ENCODE results near the gene HIRA. TPM values are rescaled to one million over a fixed set of nuclear protein-coding genes. Genes with fewer than 3 reads are reported as not detected.

HIRA gene
- total RNA-seq, 1 experiment from 2014 or later, result 20.0 TPM

GRCh38 chr22:19412478-19412877 lies 19.1 kb downstream of the HIRA start:
- no peaks in the 10 kb centered on the region for H3K27me3 ChIP-seq (ENCODE audit: low read length)
- no peak overlapping the region for H3K4me3 ChIP-seq (ENCODE audit: low read length)
- H3K9me2 ChIP-seq (replicated peaks; ENCODE audit: insufficient read depth, low read length), result no peaks in the 10 kb centered on the region
- H3K79me2 ChIP-seq (ENCODE audit: low read length), result peaks cover 75% of the 10 kb centered on the region
- H3K27ac ChIP-seq (ENCODE audit: low read length), result no peak overlapping the region
- DNase-seq, result no peak
- H3K4me1 ChIP-seq (ENCODE audit: low read length), result no peaks in the 10 kb centered on the region
- H4K20me1 ChIP-seq (ENCODE audit: insufficient read depth, low read depth, low read length), result peaks cover 25% of the 10 kb centered on the region
- no peak overlapping the region for H2AFZ ChIP-seq (ENCODE audit: low read length)
- H3K36me3 ChIP-seq (ENCODE audit: insufficient read depth, low read length), result peaks cover 18% of the 10 kb centered on the region; the same call in 1 of the 2 replicates
- no peak overlapping the region for H3K4me2 ChIP-seq (ENCODE audit: low read depth, low read length, poor library complexity, severe bottlenecking)
- no peaks in the 10 kb centered on the region for H3K9me3 ChIP-seq (ENCODE audit: low read length)
- H3K9ac ChIP-seq (ENCODE audit: low read length), result no peak overlapping the region

GRCh38 chr22:19411690-19412045 lies 19.9 kb downstream of the HIRA start:
- H4K20me1 ChIP-seq (ENCODE audit: insufficient read depth, low read depth, low read length), result peaks cover 25% of the 10 kb centered on the region
- H3K4me2 ChIP-seq (ENCODE audit: low read depth, low read length, poor library complexity, severe bottlenecking), result no peak overlapping the region
- no peaks in the 10 kb centered on the region for H3K27me3 ChIP-seq (ENCODE audit: low read length)
- no peak overlapping the region for H3K27ac ChIP-seq (ENCODE audit: low read length)
- H2AFZ ChIP-seq (ENCODE audit: low read length), result no peak overlapping the region
- DNase-seq, result no peak
- H3K9ac ChIP-seq (ENCODE audit: low read length), result no peak overlapping the region
- no peak overlapping the region for H3K4me3 ChIP-seq (ENCODE audit: low read length)
- H3K9me3 ChIP-seq (ENCODE audit: low read length), result no peaks in the 10 kb centered on the region
- no peaks in the 10 kb centered on the region for H3K9me2 ChIP-seq (replicated peaks; ENCODE audit: insufficient read depth, low read length)
- peaks cover 73% of the 10 kb centered on the region for H3K79me2 ChIP-seq (ENCODE audit: low read length)
- peaks cover 24% of the 10 kb centered on the region; the same call in 1 of the 2 replicates for H3K36me3 ChIP-seq (ENCODE audit: insufficient read depth, low read length)
- H3K4me1 ChIP-seq (ENCODE audit: low read length), result no peaks in the 10 kb centered on the region

GRCh38 chr22:19410941-19411689 lies 20.4 kb downstream of the HIRA start:
- Histone ChIP-seq H3K27ac (ENCODE audit: low read length) (no peak overlapping the region), H3K9me2 (replicated peaks; ENCODE audit: insufficient read depth, low read length) (no peaks in the 10 kb centered on the region), H2AFZ (ENCODE audit: low read length) (no peak overlapping the region), H3K9ac (ENCODE audit: low read length) (no peak overlapping the region), H3K36me3 (ENCODE audit: insufficient read depth, low read length) (peaks cover 30% of the 10 kb centered on the region; the same call in 1 of the 2 replicates), H3K4me2 (ENCODE audit: low read depth, low read length, poor library complexity, severe bottlenecking) (no peak overlapping the region), H3K9me3 (ENCODE audit: low read length) (no peaks in the 10 kb centered on the region), H3K4me3 (ENCODE audit: low read length) (no peak overlapping the region), H4K20me1 (ENCODE audit: insufficient read depth, low read depth, low read length) (peaks cover 25% of the 10 kb centered on the region), H3K79me2 (ENCODE audit: low read length) (peaks cover 67% of the 10 kb centered on the region), H3K27me3 (ENCODE audit: low read length) (no peaks in the 10 kb centered on the region), H3K4me1 (ENCODE audit: low read length) (no peaks in the 10 kb centered on the region)
- DNase-seq, result no peak

GRCh38 chr22:19407649-19408606 lies 23.6 kb downstream of the HIRA start:
- H3K4me2 ChIP-seq (ENCODE audit: low read depth, low read length, poor library complexity, severe bottlenecking), result no peak overlapping the region
- peaks cover 48% of the 10 kb centered on the region for H3K79me2 ChIP-seq (ENCODE audit: low read length)
- no peak overlapping the region for H2AFZ ChIP-seq (ENCODE audit: low read length)
- H3K27me3 ChIP-seq (ENCODE audit: low read length), result no peaks in the 10 kb centered on the region
- H3K9me3 ChIP-seq (ENCODE audit: low read length), result no peaks in the 10 kb centered on the region
- no peaks in the 10 kb centered on the region for H3K9me2 ChIP-seq (replicated peaks; ENCODE audit: insufficient read depth, low read length)
- peaks cover 21% of the 10 kb centered on the region for H4K20me1 ChIP-seq (ENCODE audit: insufficient read depth, low read depth, low read length)
- H3K9ac ChIP-seq (ENCODE audit: low read length), result no peak overlapping the region
- DNase-seq, result no peak
- no peak overlapping the region for H3K27ac ChIP-seq (ENCODE audit: low read length)
- no peak overlapping the region for H3K4me3 ChIP-seq (ENCODE audit: low read length)
- H3K4me1 ChIP-seq (ENCODE audit: low read length), result no peaks in the 10 kb centered on the region
- peaks cover 51% of the 10 kb centered on the region; the same call in 1 of the 2 replicates for H3K36me3 ChIP-seq (ENCODE audit: insufficient read depth, low read length)

- Histone ChIP-seq H3K4me2 (ENCODE audit: low read depth, low read length, poor library complexity, severe bottlenecking) (no peak overlapping the region), H3K9me2 (replicated peaks; ENCODE audit: insufficient read depth, low read length) (no peaks in the 10 kb centered on the region), H4K20me1 (ENCODE audit: insufficient read depth, low read depth, low read length) (peaks cover 11% of the 10 kb centered on the region; the same call in 1 of the 2 replicates), H3K4me1 (ENCODE audit: low read length) (no peaks in the 10 kb centered on the region), H3K9me3 (ENCODE audit: low read length) (no peaks in the 10 kb centered on the region), H3K27me3 (ENCODE audit: low read length) (no peaks in the 10 kb centered on the region), H3K4me3 (ENCODE audit: low read length) (no peak overlapping the region), H3K79me2 (ENCODE audit: low read length) (peaks cover 40% of the 10 kb centered on the region), H3K36me3 (ENCODE audit: insufficient read depth, low read length) (peaks cover 59% of the 10 kb centered on the region; the same call in 1 of the 2 replicates), H3K9ac (ENCODE audit: low read length) (no peak overlapping the region), H2AFZ (ENCODE audit: low read length) (no peak overlapping the region), H3K27ac (ENCODE audit: low read length) (no peak overlapping the region)
- DNase-seq, result no peak
Observed at GRCh38 chr22:19406846-19407245, 24.7 kb downstream of the HIRA start.

GRCh38 chr22:19406281-19406811 lies 25.2 kb downstream of the HIRA start:
- Histone ChIP-seq H3K9ac (ENCODE audit: low read length) (no peak overlapping the region), H3K4me1 (ENCODE audit: low read length) (no peaks in the 10 kb centered on the region), H3K4me3 (ENCODE audit: low read length) (no peak overlapping the region), H3K79me2 (ENCODE audit: low read length) (peaks cover 35% of the 10 kb centered on the region), H3K27me3 (ENCODE audit: low read length) (no peaks in the 10 kb centered on the region), H3K9me2 (replicated peaks; ENCODE audit: insufficient read depth, low read length) (no peaks in the 10 kb centered on the region), H3K4me2 (ENCODE audit: low read depth, low read length, poor library complexity, severe bottlenecking) (no peak overlapping the region), H4K20me1 (ENCODE audit: insufficient read depth, low read depth, low read length) (peaks cover 6% of the 10 kb centered on the region; the same call in 1 of the 2 replicates), H3K9me3 (ENCODE audit: low read length) (no peaks in the 10 kb centered on the region), H3K36me3 (ENCODE audit: insufficient read depth, low read length) (peaks cover 59% of the 10 kb centered on the region; the same call in 1 of the 2 replicates), H3K27ac (ENCODE audit: low read length) (no peak overlapping the region), H2AFZ (ENCODE audit: low read length) (no peak overlapping the region)
- DNase-seq, result no peak

- Histone ChIP-seq H3K4me1 (ENCODE audit: low read length) (no peaks in the 10 kb centered on the region), H3K9me2 (replicated peaks; ENCODE audit: insufficient read depth, low read length) (no peaks in the 10 kb centered on the region), H4K20me1 (ENCODE audit: insufficient read depth, low read depth, low read length) (no peaks in the 10 kb centered on the region), H3K9ac (ENCODE audit: low read length) (no peak overlapping the region), H3K79me2 (ENCODE audit: low read length) (peaks cover 28% of the 10 kb centered on the region), H3K27me3 (ENCODE audit: low read length) (no peaks in the 10 kb centered on the region), H3K27ac (ENCODE audit: low read length) (no peak overlapping the region), H3K4me2 (ENCODE audit: low read depth, low read length, poor library complexity, severe bottlenecking) (no peak overlapping the region), H2AFZ (ENCODE audit: low read length) (no peak overlapping the region), H3K4me3 (ENCODE audit: low read length) (no peak overlapping the region), H3K36me3 (ENCODE audit: insufficient read depth, low read length) (peaks cover 56% of the 10 kb centered on the region; the same call in 1 of the 2 replicates), H3K9me3 (ENCODE audit: low read length) (no peaks in the 10 kb centered on the region)
- DNase-seq, result no peak
Observed at GRCh38 chr22:19405652-19406051, 25.9 kb downstream of the HIRA start.

GRCh38 chr22:19405133-19405532 lies 26.4 kb downstream of the HIRA start:
- Histone ChIP-seq H4K20me1 (ENCODE audit: insufficient read depth, low read depth, low read length) (no peaks in the 10 kb centered on the region), H3K4me3 (ENCODE audit: low read length) (no peak overlapping the region), H3K9me3 (ENCODE audit: low read length) (no peaks in the 10 kb centered on the region), H3K36me3 (ENCODE audit: insufficient read depth, low read length) (peaks cover 50% of the 10 kb centered on the region; the same call in 1 of the 2 replicates), H3K9ac (ENCODE audit: low read length) (no peak overlapping the region), H3K9me2 (replicated peaks; ENCODE audit: insufficient read depth, low read length) (no peaks in the 10 kb centered on the region), H3K27me3 (ENCODE audit: low read length) (no peaks in the 10 kb centered on the region), H3K79me2 (ENCODE audit: low read length) (peaks cover 24% of the 10 kb centered on the region), H2AFZ (ENCODE audit: low read length) (no peak overlapping the region), H3K27ac (ENCODE audit: low read length) (no peak overlapping the region), H3K4me2 (ENCODE audit: low read depth, low read length, poor library complexity, severe bottlenecking) (no peak overlapping the region), H3K4me1 (ENCODE audit: low read length) (no peaks in the 10 kb centered on the region)
- DNase-seq, result no peak

Data from Karpas-422 (cell line).